ENCODE data around the gene NFYA. TPM values are rescaled to one million over a fixed set of nuclear protein-coding genes. Genes with fewer than 3 reads are reported as not detected.
A peak's percentile ranks its signal among the peaks of the same experiment; 100 is the strongest.

NFYA gene
- total RNA-seq, 1 experiment from 2014 or later, result 15.7 TPM

- Histone ChIP-seq H3K27me3 (ENCODE audit: low read length) (no peaks in the 10 kb centered on the region), H3K9ac (ENCODE audit: low read length) (no peak overlapping the region), H3K27ac (ENCODE audit: low read length) (no peak overlapping the region), H3K4me2 (ENCODE audit: low read depth, low read length, poor library complexity, severe bottlenecking) (no peak overlapping the region), H3K36me3 (ENCODE audit: insufficient read depth, low read length) (peaks cover 55% of the 10 kb centered on the region), H3K9me2 (replicated peaks; ENCODE audit: insufficient read depth, low read length) (no peaks in the 10 kb centered on the region), H2AFZ (ENCODE audit: low read length) (no peak overlapping the region), H4K20me1 (ENCODE audit: insufficient read depth, low read depth, low read length) (no peaks in the 10 kb centered on the region), H3K9me3 (ENCODE audit: low read length) (no peaks in the 10 kb centered on the region), H3K4me1 (ENCODE audit: low read length) (peaks cover 20% of the 10 kb centered on the region), H3K79me2 (ENCODE audit: low read length) (peaks cover 90% of the 10 kb centered on the region), H3K4me3 (ENCODE audit: low read length) (no peak overlapping the region)
- DNase-seq, result no peak
Observed at GRCh38 chr6:41080621-41081020, 7.8 kb downstream of the NFYA start.

GRCh38 chr6:41083072-41083471 is 10.3 kb downstream of the NFYA start:
- no peak for DNase-seq
- peaks cover 71% of the 10 kb centered on the region for H3K36me3 ChIP-seq (ENCODE audit: insufficient read depth, low read length)
- peaks cover 77% of the 10 kb centered on the region for H3K79me2 ChIP-seq (ENCODE audit: low read length)

GRCh38 chr6:41085182-41085581 is 12.4 kb downstream of the NFYA start:
- DNase-seq, result no peak
- no peak overlapping the region for H3K4me3 ChIP-seq (ENCODE audit: low read length)
- no peaks in the 10 kb centered on the region for H4K20me1 ChIP-seq (ENCODE audit: insufficient read depth, low read depth, low read length)
- H3K9me3 ChIP-seq (ENCODE audit: low read length), result no peaks in the 10 kb centered on the region
- no peak overlapping the region for H3K9ac ChIP-seq (ENCODE audit: low read length)
- no peaks in the 10 kb centered on the region for H3K27me3 ChIP-seq (ENCODE audit: low read length)
- peaks cover 61% of the 10 kb centered on the region for H3K36me3 ChIP-seq (ENCODE audit: insufficient read depth, low read length)
- H3K79me2 ChIP-seq (ENCODE audit: low read length), result peaks cover 56% of the 10 kb centered on the region
- H3K27ac ChIP-seq (ENCODE audit: low read length), result no peak overlapping the region
- no peak overlapping the region for H3K4me2 ChIP-seq (ENCODE audit: low read depth, low read length, poor library complexity, severe bottlenecking)
- H2AFZ ChIP-seq (ENCODE audit: low read length), result no peak overlapping the region
- H3K9me2 ChIP-seq (replicated peaks; ENCODE audit: insufficient read depth, low read length), result no peaks in the 10 kb centered on the region
- H3K4me1 ChIP-seq (ENCODE audit: low read length), result no peaks in the 10 kb centered on the region

More at GRCh38 chr6:41083072-41083471, 10.3 kb downstream of the NFYA start:
- Histone ChIP-seq H3K9me2 (replicated peaks; ENCODE audit: insufficient read depth, low read length) (no peaks in the 10 kb centered on the region), H3K9me3 (ENCODE audit: low read length) (no peaks in the 10 kb centered on the region), H3K9ac (ENCODE audit: low read length) (no peak overlapping the region), H3K4me1 (ENCODE audit: low read length) (no peaks in the 10 kb centered on the region), H2AFZ (ENCODE audit: low read length) (no peak overlapping the region), H3K27ac (ENCODE audit: low read length) (no peak overlapping the region), H3K4me2 (ENCODE audit: low read depth, low read length, poor library complexity, severe bottlenecking) (no peak overlapping the region), H3K27me3 (ENCODE audit: low read length) (no peaks in the 10 kb centered on the region), H4K20me1 (ENCODE audit: insufficient read depth, low read depth, low read length) (no peaks in the 10 kb centered on the region), H3K4me3 (ENCODE audit: low read length) (no peak overlapping the region)

- H3K4me1 ChIP-seq (ENCODE audit: low read length), result no peaks in the 10 kb centered on the region
- peaks cover 27% of the 10 kb centered on the region for H3K79me2 ChIP-seq (ENCODE audit: low read length)
- H3K27me3 ChIP-seq (ENCODE audit: low read length), result no peaks in the 10 kb centered on the region
- peaks cover 66% of the 10 kb centered on the region; the same call in 1 of the 2 replicates for H3K36me3 ChIP-seq (ENCODE audit: insufficient read depth, low read length)
- H3K4me3 ChIP-seq (ENCODE audit: low read length), result no peak overlapping the region
- H3K9me3 ChIP-seq (ENCODE audit: low read length), result no peaks in the 10 kb centered on the region
- no peak for DNase-seq
- H3K9ac ChIP-seq (ENCODE audit: low read length), result no peak overlapping the region
- no peak overlapping the region for H2AFZ ChIP-seq (ENCODE audit: low read length)
- H3K9me2 ChIP-seq (replicated peaks; ENCODE audit: insufficient read depth, low read length), result no peaks in the 10 kb centered on the region
- no peaks in the 10 kb centered on the region for H4K20me1 ChIP-seq (ENCODE audit: insufficient read depth, low read depth, low read length)
- H3K4me2 ChIP-seq (ENCODE audit: low read depth, low read length, poor library complexity, severe bottlenecking), result no peak overlapping the region
- no peak overlapping the region for H3K27ac ChIP-seq (ENCODE audit: low read length)
Observed at GRCh38 chr6:41088451-41088850, 15.7 kb downstream of the NFYA start.

GRCh38 chr6:41090841-41091761 is 18.3 kb downstream of the NFYA start:
- no peak for DNase-seq
- Histone ChIP-seq H3K36me3 (ENCODE audit: insufficient read depth, low read length) (peaks cover 64% of the 10 kb centered on the region; the same call in 1 of the 2 replicates), H4K20me1 (ENCODE audit: insufficient read depth, low read depth, low read length) (no peaks in the 10 kb centered on the region)

GRCh38 chr6:41092421-41093140 is 19.8 kb downstream of the NFYA start:
- no peaks in the 10 kb centered on the region for H3K27me3 ChIP-seq (ENCODE audit: low read length)

More at GRCh38 chr6:41090841-41091761, 18.3 kb downstream of the NFYA start:
- no peak overlapping the region for H3K4me3 ChIP-seq (ENCODE audit: low read length)
- H2AFZ ChIP-seq (ENCODE audit: low read length), result no peak overlapping the region
- no peaks in the 10 kb centered on the region for H3K4me1 ChIP-seq (ENCODE audit: low read length)
- peaks cover 9% of the 10 kb centered on the region for H3K79me2 ChIP-seq (ENCODE audit: low read length)
- no peak overlapping the region for H3K9ac ChIP-seq (ENCODE audit: low read length)
- H3K9me3 ChIP-seq (ENCODE audit: low read length), result no peaks in the 10 kb centered on the region
- no peak overlapping the region for H3K27ac ChIP-seq (ENCODE audit: low read length)
- no peak overlapping the region for H3K4me2 ChIP-seq (ENCODE audit: low read depth, low read length, poor library complexity, severe bottlenecking)
- no peaks in the 10 kb centered on the region for H3K27me3 ChIP-seq (ENCODE audit: low read length)
- no peaks in the 10 kb centered on the region for H3K9me2 ChIP-seq (replicated peaks; ENCODE audit: insufficient read depth, low read length)

GRCh38 chr6:41093729-41094128 is 21.0 kb downstream of the NFYA start:
- H3K9ac ChIP-seq (ENCODE audit: low read length), result no peak overlapping the region

More at GRCh38 chr6:41092421-41093140, 19.8 kb downstream of the NFYA start:
- H2AFZ ChIP-seq (ENCODE audit: low read length), result no peak overlapping the region
- no peaks in the 10 kb centered on the region for H3K9me2 ChIP-seq (replicated peaks; ENCODE audit: insufficient read depth, low read length)
- H3K9ac ChIP-seq (ENCODE audit: low read length), result no peak overlapping the region
- no peak overlapping the region for H3K27ac ChIP-seq (ENCODE audit: low read length)
- peak; percentile 58 for DNase-seq
- H3K4me2 ChIP-seq (ENCODE audit: low read depth, low read length, poor library complexity, severe bottlenecking), result no peak overlapping the region
- H4K20me1 ChIP-seq (ENCODE audit: insufficient read depth, low read depth, low read length), result no peaks in the 10 kb centered on the region
- no peaks in the 10 kb centered on the region for H3K9me3 ChIP-seq (ENCODE audit: low read length)
- peaks cover 4% of the 10 kb centered on the region; the same call in 1 of the 2 replicates for H3K79me2 ChIP-seq (ENCODE audit: low read length)
- H3K4me3 ChIP-seq (ENCODE audit: low read length), result no peak overlapping the region
- peaks cover 63% of the 10 kb centered on the region; the same call in 1 of the 2 replicates for H3K36me3 ChIP-seq (ENCODE audit: insufficient read depth, low read length)
- H3K4me1 ChIP-seq (ENCODE audit: low read length), result no peaks in the 10 kb centered on the region

More at GRCh38 chr6:41093729-41094128, 21.0 kb downstream of the NFYA start:
- H3K27ac ChIP-seq (ENCODE audit: low read length), result no peak overlapping the region
- no peaks in the 10 kb centered on the region for H3K9me3 ChIP-seq (ENCODE audit: low read length)
- peaks cover 74% of the 10 kb centered on the region; the same call in 1 of the 2 replicates for H3K36me3 ChIP-seq (ENCODE audit: insufficient read depth, low read length)
- H3K4me1 ChIP-seq (ENCODE audit: low read length), result no peaks in the 10 kb centered on the region
- no peaks in the 10 kb centered on the region; the same call in 1 of the 2 replicates for H3K79me2 ChIP-seq (ENCODE audit: low read length)
- DNase-seq, result no peak
- H3K9me2 ChIP-seq (replicated peaks; ENCODE audit: insufficient read depth, low read length), result no peaks in the 10 kb centered on the region
- H3K27me3 ChIP-seq (ENCODE audit: low read length), result no peaks in the 10 kb centered on the region
- no peaks in the 10 kb centered on the region for H4K20me1 ChIP-seq (ENCODE audit: insufficient read depth, low read depth, low read length)
- no peak overlapping the region for H2AFZ ChIP-seq (ENCODE audit: low read length)
- H3K4me3 ChIP-seq (ENCODE audit: low read length), result no peak overlapping the region
- H3K4me2 ChIP-seq (ENCODE audit: low read depth, low read length, poor library complexity, severe bottlenecking), result no peak overlapping the region

Measured in Karpas-422 (cell line).